ENCODE measurements around the gene USP9Y.

USP9Y gene

DNA sequence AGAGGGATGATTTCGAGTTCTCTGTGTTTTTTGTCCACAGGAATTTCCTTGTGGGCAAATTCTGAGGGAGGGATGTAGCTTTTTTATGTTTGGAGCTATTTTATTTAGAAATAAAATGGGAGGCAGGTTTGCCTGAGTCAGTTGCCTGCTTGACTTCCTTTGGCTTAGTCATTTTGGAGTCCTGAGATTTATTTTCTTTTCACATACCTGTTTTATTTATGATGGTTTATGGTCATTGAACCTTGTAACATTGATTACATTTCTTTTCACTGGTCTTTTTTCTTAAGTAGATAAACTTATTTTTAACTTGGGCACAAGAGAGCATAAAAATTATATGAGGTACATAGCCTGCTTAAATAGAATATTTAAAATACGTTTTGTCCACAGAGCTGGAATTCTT lies 12.7 kb upstream of the USP9Y start:
- Histone ChIP-seq H3K79me1 (ENCODE audit: low read depth, low read length) (no peaks in the 10 kb centered on the region), H3K9me3 (replicated peaks in 1 of 2; ENCODE audit: control insufficient read depth in 2 of 2, insufficient read depth in 1 of 2, low read depth in 1 of 2, low read length in 2 of 2) (peaks cover 0 to under 1% of the 10 kb centered on the region in 2 donors), H3K36me3 (replicated peaks in 1 of 2; ENCODE audit: control insufficient read depth in 2 of 2, insufficient read depth in 2 of 2, low read length in 2 of 2) (no peaks in the 10 kb centered on the region), H3K4me2 (ENCODE audit: insufficient read depth, low read length, poor library complexity, severe bottlenecking) (no peak overlapping the region), H3K4ac (ENCODE audit: low read length) (no peak overlapping the region), H3K4me3 (ENCODE audit: low read length in 2 of 2) (no peak overlapping the region), H3K27ac (replicated peaks; ENCODE audit: low read length) (no peak overlapping the region), H4K8ac (ENCODE audit: low read depth, low read length) (no peak overlapping the region), H3K18ac (ENCODE audit: low read length) (no peak overlapping the region), H2BK120ac (ENCODE audit: low read depth, low read length) (no peak overlapping the region), H3K14ac (ENCODE audit: low read length) (no peak overlapping the region), H2BK15ac (ENCODE audit: low read length) (no peak overlapping the region), H3K23ac (ENCODE audit: low read depth, low read length, poor library complexity) (no peak overlapping the region), H2BK5ac (ENCODE audit: low read length) (no peak overlapping the region), H3K9ac (ENCODE audit: low read depth, low read length, poor library complexity) (no peak overlapping the region), H3K27me3 (ENCODE audit: control insufficient read depth in 3 of 3, insufficient read depth in 3 of 3, low read depth in 1 of 3, low read length in 3 of 3) (no peaks in the 10 kb centered on the region), H4K91ac (ENCODE audit: low read depth, low read length, poor library complexity) (no peak overlapping the region), H2BK12ac (ENCODE audit: low read length) (no peak overlapping the region), H3K4me1 (ENCODE audit: control insufficient read depth in 2 of 2, insufficient read depth in 1 of 2, low read depth in 1 of 2, low read length in 2 of 2) (no peaks in the 10 kb centered on the region), H2AFZ (ENCODE audit: low read length) (no peak overlapping the region), H2AK5ac (ENCODE audit: low read depth, low read length) (no peak overlapping the region)
- DNase-seq (ENCODE audit: low spot score) = no peak
- no CpG with 5 or more reads among the region's 2 CpGs for WGBS, 2 donors (ENCODE audit: extremely low coverage in 2 of 2, insufficient read length in 2 of 2, insufficient replicate concordance in 1 of 2)

DNA sequence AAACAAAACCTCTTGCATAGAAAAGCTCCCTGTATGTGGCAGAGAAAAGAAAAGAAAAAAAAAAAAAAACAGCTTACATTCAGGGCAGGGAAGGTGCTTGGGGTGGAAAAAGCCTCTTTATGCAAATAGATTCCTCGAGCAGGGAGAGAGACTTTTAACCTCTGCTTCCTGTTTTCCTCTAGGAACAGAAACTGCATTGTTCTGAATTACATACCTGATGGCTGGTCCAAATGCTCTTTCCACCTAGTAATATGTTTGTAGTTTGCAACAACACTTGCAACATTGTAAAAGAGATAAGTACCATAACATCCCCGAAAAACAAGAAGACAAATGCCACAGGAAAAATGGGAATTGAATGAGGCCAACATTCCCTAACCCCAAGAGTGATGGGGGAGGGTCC lies 944 bp upstream of the USP9Y start:
- H3K14ac ChIP-seq (ENCODE audit: low read length) = no peak overlapping the region
- no peak overlapping the region for H2BK12ac ChIP-seq (ENCODE audit: low read length)
- no peaks in the 10 kb centered on the region for H3K27me3 ChIP-seq (ENCODE audit: control insufficient read depth in 3 of 3, insufficient read depth in 3 of 3, low read depth in 1 of 3, low read length in 3 of 3)
- no CpG with 5 or more reads among the region's 2 CpGs for WGBS, 2 donors (ENCODE audit: extremely low coverage in 2 of 2, insufficient read length in 2 of 2, insufficient replicate concordance in 1 of 2)
- H3K23ac ChIP-seq (ENCODE audit: low read depth, low read length, poor library complexity) = no peak overlapping the region
- H3K27ac ChIP-seq (replicated peaks; ENCODE audit: low read length) = no peak overlapping the region
- H2BK15ac ChIP-seq (ENCODE audit: low read length) = no peak overlapping the region
- H2BK120ac ChIP-seq (ENCODE audit: low read depth, low read length) = no peak overlapping the region
- H3K18ac ChIP-seq (ENCODE audit: low read length) = no peak overlapping the region
- no peak overlapping the region for H4K8ac ChIP-seq (ENCODE audit: low read depth, low read length)
- H3K9me3 ChIP-seq (replicated peaks in 1 of 2; ENCODE audit: control insufficient read depth in 2 of 2, insufficient read depth in 1 of 2, low read depth in 1 of 2, low read length in 2 of 2) = peaks cover 0 to 5% of the 10 kb centered on the region in 2 donors
- no peak overlapping the region for H3K9ac ChIP-seq (ENCODE audit: low read depth, low read length, poor library complexity)
- H2AFZ ChIP-seq (ENCODE audit: low read length) = no peak overlapping the region
- no peak overlapping the region for H3K4me3 ChIP-seq (ENCODE audit: low read length in 2 of 2)
- H4K91ac ChIP-seq (ENCODE audit: low read depth, low read length, poor library complexity) = no peak overlapping the region
- H3K4me1 ChIP-seq (ENCODE audit: control insufficient read depth in 2 of 2, insufficient read depth in 1 of 2, low read depth in 1 of 2, low read length in 2 of 2) = no peaks in the 10 kb centered on the region
- no peaks in the 10 kb centered on the region for H3K79me1 ChIP-seq (ENCODE audit: low read depth, low read length)
- peaks cover 0 to 1% of the 10 kb centered on the region in 2 donors for H3K36me3 ChIP-seq (replicated peaks in 1 of 2; ENCODE audit: control insufficient read depth in 2 of 2, insufficient read depth in 2 of 2, low read length in 2 of 2)
- H3K4ac ChIP-seq (ENCODE audit: low read length) = no peak overlapping the region
- no peak for DNase-seq (ENCODE audit: low spot score)
- no peak overlapping the region for H2AK5ac ChIP-seq (ENCODE audit: low read depth, low read length)
- H2BK5ac ChIP-seq (ENCODE audit: low read length) = no peak overlapping the region
- no peak overlapping the region for H3K4me2 ChIP-seq (ENCODE audit: insufficient read depth, low read length, poor library complexity, severe bottlenecking)

DNA sequence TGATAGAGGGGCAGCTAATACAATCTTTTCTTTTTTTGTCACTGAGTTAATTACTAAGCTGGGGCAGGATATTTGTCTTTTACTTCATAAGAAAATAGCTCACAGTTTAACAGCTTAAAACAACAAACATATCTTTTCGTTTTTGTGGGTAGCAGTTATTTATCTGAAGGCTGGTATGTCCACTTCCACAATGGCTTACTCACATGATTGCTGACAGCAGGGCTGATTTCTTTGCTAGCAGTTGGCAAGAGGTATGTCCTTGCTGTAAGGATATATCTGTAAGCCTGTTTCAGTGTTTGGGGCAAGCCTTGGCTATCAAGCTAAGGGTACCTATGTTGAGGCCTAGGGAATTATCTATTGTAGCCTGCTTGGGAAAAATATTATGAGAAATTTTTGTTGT lies 1.1 kb downstream of the USP9Y start:
- WGBS, 2 donors (ENCODE audit: extremely low coverage in 2 of 2, insufficient read length in 2 of 2, insufficient replicate concordance in 1 of 2) = no CpG with 5 or more reads among the region's 1 CpG
- peaks cover 0 to 5% of the 10 kb centered on the region in 2 donors for H3K9me3 ChIP-seq (replicated peaks in 1 of 2; ENCODE audit: control insufficient read depth in 2 of 2, insufficient read depth in 1 of 2, low read depth in 1 of 2, low read length in 2 of 2)

DNA sequence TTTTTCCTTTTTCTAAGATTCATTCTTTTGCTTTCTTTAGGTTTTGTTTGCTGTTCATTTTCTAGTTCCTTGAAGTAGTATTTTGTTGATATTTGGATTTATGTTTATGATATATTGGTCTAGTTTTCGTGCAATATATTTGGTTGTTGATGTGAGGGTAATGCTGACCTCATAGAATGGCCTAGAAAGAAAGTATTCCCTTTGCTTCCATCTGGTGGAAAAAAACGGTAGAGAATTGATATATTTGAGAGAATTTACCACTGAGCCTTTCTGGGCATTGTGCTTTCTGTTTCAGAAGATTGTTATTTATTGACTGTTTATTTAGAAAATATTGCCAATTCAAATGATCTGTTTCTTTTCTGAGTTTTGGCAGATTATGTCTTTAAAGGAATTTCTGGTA lies 9.4 kb downstream of the USP9Y start:
- H2AK5ac ChIP-seq (ENCODE audit: low read depth, low read length) = no peak overlapping the region
- no peak for DNase-seq (ENCODE audit: low spot score)
- H3K4me3 ChIP-seq (ENCODE audit: low read length in 2 of 2) = no peak overlapping the region

More for the DNA sequence above, 1.1 kb downstream of the USP9Y start:
- Histone ChIP-seq H3K79me1 (ENCODE audit: low read depth, low read length) (no peaks in the 10 kb centered on the region), H2BK5ac (ENCODE audit: low read length) (no peak overlapping the region), H3K4ac (ENCODE audit: low read length) (no peak overlapping the region), H3K9ac (ENCODE audit: low read depth, low read length, poor library complexity) (no peak overlapping the region), H4K91ac (ENCODE audit: low read depth, low read length, poor library complexity) (no peak overlapping the region), H2AK5ac (ENCODE audit: low read depth, low read length) (no peak overlapping the region), H3K14ac (ENCODE audit: low read length) (no peak overlapping the region), H3K27ac (replicated peaks; ENCODE audit: low read length) (no peak overlapping the region), H3K4me2 (ENCODE audit: insufficient read depth, low read length, poor library complexity, severe bottlenecking) (no peak overlapping the region), H3K4me3 (ENCODE audit: low read length in 2 of 2) (no peak overlapping the region), H3K23ac (ENCODE audit: low read depth, low read length, poor library complexity) (no peak overlapping the region), H4K8ac (ENCODE audit: low read depth, low read length) (no peak overlapping the region), H2BK12ac (ENCODE audit: low read length) (no peak overlapping the region), H3K27me3 (ENCODE audit: control insufficient read depth in 3 of 3, insufficient read depth in 3 of 3, low read depth in 1 of 3, low read length in 3 of 3) (no peaks in the 10 kb centered on the region), H3K36me3 (replicated peaks in 1 of 2; ENCODE audit: control insufficient read depth in 2 of 2, insufficient read depth in 2 of 2, low read length in 2 of 2) (peaks cover 0 to 1% of the 10 kb centered on the region in 2 donors), H2BK15ac (ENCODE audit: low read length) (no peak overlapping the region), H3K18ac (ENCODE audit: low read length) (no peak overlapping the region), H2AFZ (ENCODE audit: low read length) (no peak overlapping the region), H2BK120ac (ENCODE audit: low read depth, low read length) (no peak overlapping the region), H3K4me1 (ENCODE audit: control insufficient read depth in 2 of 2, insufficient read depth in 1 of 2, low read depth in 1 of 2, low read length in 2 of 2) (no peaks in the 10 kb centered on the region)
- no peak for DNase-seq (ENCODE audit: low spot score)

More for the DNA sequence above, 9.4 kb downstream of the USP9Y start:
- no peak overlapping the region for H2BK12ac ChIP-seq (ENCODE audit: low read length)
- WGBS, 2 donors (ENCODE audit: extremely low coverage in 2 of 2, insufficient read length in 2 of 2, insufficient replicate concordance in 1 of 2) = no CpG with 5 or more reads among the region's 2 CpGs
- H2AFZ ChIP-seq (ENCODE audit: low read length) = no peak overlapping the region
- no peak overlapping the region for H3K27ac ChIP-seq (replicated peaks; ENCODE audit: low read length)
- H4K91ac ChIP-seq (ENCODE audit: low read depth, low read length, poor library complexity) = no peak overlapping the region
- H3K9me3 ChIP-seq (replicated peaks in 1 of 2; ENCODE audit: control insufficient read depth in 2 of 2, insufficient read depth in 1 of 2, low read depth in 1 of 2, low read length in 2 of 2) = no peaks in the 10 kb centered on the region
- peaks cover 2% of the 10 kb centered on the region for H3K79me1 ChIP-seq (ENCODE audit: low read depth, low read length)
- H3K14ac ChIP-seq (ENCODE audit: low read length) = no peak overlapping the region
- no peak overlapping the region for H3K4ac ChIP-seq (ENCODE audit: low read length)
- no peaks in the 10 kb centered on the region for H3K36me3 ChIP-seq (replicated peaks in 1 of 2; ENCODE audit: control insufficient read depth in 2 of 2, insufficient read depth in 2 of 2, low read length in 2 of 2)
- no peak overlapping the region for H2BK120ac ChIP-seq (ENCODE audit: low read depth, low read length)
- H3K27me3 ChIP-seq (ENCODE audit: control insufficient read depth in 3 of 3, insufficient read depth in 3 of 3, low read depth in 1 of 3, low read length in 3 of 3) = no peaks in the 10 kb centered on the region
- H3K4me1 ChIP-seq (ENCODE audit: control insufficient read depth in 2 of 2, insufficient read depth in 1 of 2, low read depth in 1 of 2, low read length in 2 of 2) = no peaks in the 10 kb centered on the region
- no peak overlapping the region for H2BK15ac ChIP-seq (ENCODE audit: low read length)
- H3K18ac ChIP-seq (ENCODE audit: low read length) = no peak overlapping the region
- no peak overlapping the region for H3K23ac ChIP-seq (ENCODE audit: low read depth, low read length, poor library complexity)
- no peak overlapping the region for H2BK5ac ChIP-seq (ENCODE audit: low read length)
- no peak overlapping the region for H4K8ac ChIP-seq (ENCODE audit: low read depth, low read length)
- no peak overlapping the region for H3K4me2 ChIP-seq (ENCODE audit: insufficient read depth, low read length, poor library complexity, severe bottlenecking)
- H3K9ac ChIP-seq (ENCODE audit: low read depth, low read length, poor library complexity) = no peak overlapping the region

Data from neuronal stem cell (in vitro differentiated cells).